ENCODE results near the gene WDR62.

Gene WDR62

DNA sequence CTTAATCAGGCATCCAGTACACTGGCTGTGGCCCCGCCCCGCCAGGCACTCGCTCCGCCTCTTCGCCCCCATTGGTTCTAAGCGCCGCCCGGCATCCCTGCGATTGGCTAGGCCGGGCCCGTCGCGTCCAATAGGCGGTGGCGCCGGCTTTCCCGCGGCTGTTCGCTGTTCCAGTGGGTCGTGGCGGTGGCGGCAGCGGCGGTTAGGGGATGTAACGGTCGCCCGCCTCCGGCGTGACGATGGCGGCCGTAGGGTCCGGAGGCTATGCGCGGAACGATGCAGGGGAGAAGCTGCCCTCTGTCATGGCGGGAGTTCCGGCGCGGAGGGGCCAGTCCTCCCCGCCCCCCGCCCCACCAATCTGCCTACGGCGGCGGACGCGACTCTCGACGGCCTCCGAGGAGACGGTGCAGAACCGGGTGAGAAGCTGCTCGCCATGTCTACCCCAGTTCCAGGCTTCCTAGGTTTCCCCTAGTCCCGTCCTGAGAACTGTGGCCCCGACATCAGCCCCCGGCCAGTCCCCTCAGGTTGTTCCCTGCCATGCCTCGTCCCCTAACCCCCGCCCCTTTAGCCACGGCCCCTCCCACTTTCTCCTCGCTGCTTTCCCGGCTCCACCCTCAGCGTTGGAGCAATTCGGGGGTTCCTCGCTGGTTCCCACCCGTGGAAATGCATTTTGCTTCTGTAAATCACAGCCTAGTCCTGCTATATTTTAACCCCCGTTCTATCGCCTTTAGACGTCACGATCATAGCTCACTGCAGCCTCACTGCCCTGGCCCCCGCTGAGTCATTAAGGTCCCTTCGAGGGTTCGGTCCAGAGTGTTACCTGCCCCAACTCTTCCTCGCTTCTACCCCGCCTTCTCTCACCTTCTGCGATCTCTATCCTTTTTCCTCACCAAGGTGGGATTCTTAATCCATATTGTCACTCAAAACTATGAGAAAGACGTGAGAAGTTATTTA, at the start of gene WDR62:
WDR62 (plus strand) TSS at position 165 of the 954 bp plus-strand sequence; CDS start at position 240, 75 bp downstream.
- DNase-seq = peak; percentile 97

DNA sequence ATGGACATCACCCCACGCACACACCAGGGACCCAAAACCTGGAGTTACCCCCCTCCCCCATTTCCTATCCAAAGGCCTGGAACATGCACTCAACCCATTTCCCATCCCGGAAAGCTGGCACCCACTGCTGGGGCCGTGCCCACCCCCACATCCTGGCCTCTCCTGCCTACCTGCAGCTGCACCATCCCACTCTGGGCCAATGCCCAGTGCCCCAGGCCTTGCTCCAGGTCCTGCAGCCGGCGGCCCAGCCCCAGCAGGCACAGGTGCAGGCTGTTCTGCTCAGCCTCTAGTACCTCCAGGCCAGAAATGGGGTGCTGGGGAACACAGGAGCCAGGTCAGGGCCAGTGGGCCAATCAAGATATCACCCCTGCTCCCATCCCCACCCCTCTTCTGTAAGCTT, 47.7 kb upstream of the WDR62 start:
- DNase-seq = no peak

GRCh38 chr19:36008336-36008978, 46.2 kb upstream of the WDR62 start, which contains the start of gene SYNE4:
Gene SYNE4 (minus strand): TSS chr19:36008813. CDS start chr19:36008681, 132 bp downstream.
- no peak for DNase-seq

GRCh38 chr19:36009220-36009619, 45.5 kb upstream of the WDR62 start:
- DNase-seq = peak; percentile 55

GRCh38 chr19:36009633-36010379, 44.9 kb upstream of the WDR62 start:
- no peak for DNase-seq

DNA sequence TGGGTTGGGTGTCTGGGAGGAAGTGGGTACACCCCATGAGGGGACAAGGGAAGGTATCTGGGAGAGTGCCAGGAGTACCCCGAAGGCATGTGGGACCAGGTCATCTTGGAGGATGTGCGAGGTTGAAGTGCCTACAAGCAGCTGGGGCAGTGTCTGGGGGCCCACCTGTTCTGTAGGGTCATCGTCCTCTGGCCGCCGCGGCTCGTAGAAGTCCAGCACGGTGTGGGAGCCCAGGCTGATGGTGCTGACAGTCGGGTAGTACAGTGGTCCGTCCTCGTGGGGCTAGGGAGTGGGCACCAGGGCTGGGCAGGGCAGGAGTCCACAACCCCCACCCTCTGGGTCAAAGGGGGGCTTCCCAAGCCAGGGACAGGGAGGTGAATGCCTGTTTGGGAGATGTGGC, 44.3 kb upstream of the WDR62 start:
- no peak for DNase-seq

DNA sequence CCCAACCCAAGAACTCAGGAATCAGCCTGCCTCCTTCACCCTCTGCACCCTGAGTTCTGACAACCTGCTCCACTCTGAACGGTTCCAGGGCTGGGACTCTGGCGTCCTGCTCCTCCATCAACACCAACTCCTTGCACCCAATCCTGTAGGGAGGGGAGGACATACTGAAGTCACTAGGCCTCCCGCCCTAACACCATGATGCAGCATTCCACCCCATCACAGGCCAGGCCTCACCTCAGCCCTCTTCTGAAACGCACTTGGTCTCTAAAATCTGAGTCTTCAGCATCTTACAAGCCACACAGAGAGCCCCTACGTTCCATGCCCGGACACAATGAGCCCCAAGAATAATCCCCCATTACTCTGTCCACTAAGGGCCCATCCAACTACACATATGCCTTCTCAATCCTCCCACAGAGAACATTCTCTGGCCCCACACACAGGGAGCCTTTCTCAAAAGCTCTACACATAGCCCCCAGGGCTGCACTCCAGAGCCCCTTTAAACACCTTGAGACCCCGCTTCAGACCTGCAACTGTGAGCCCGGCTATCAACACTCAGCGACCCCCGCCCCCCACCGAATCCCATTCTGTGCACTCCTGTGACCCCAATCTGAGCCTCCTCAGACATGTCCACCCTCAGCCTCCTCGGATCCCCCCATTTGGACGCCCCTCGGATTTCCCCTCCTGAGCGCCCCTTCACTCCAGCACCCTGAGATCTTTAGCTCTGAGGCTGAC, 41.3 kb upstream of the WDR62 start:
- DNase-seq = no peak

DNA sequence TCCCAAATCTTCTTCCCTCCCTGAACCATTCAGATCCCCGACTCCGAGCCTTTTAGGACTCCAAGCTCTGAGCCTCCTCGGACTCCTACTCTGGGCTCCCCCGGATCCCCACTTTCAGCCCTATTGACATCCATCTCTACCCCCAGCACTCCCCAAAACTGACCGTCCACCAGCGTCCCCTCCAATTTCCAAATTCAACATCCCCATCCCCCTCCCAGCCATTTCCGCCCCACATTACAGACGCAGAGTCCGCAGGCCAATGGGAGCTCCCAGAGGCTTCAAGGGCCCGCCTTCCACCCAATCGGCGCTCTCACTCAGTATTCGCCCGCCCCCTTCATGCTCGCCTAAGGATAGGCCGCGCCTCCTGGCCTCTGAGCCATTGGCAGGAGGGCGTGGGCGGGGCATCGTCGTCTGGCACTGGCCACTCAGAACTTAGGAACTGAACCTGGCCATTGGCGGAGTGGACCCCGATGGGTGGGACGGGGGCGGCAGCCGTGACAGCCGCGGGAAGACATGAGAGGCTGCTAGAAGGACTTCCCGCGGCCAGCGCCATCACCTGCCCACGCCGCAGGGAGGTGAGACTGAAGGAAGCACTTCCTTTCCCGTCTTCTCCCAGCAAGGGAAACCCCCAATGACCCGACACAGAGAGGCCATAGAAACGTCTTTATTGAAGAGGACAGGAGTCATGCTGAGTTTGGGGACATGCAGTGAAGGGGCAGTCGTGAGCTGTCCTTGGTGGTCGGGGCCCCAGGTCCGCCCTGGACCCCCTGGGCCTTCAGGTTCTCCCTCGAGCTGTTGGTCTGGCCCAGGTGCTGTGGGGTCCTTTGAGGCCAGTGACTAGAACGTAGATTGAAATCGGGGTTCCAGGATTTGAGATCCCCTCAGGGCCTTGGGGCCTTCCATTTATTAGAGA, 40.4 kb upstream of the WDR62 start, which contains the start of gene ALKBH6:
ALKBH6 (minus strand) TSS at position 202 of the 913 bp plus-strand sequence. CDS start 816 bp downstream, outside the sequence.
- peak; percentile 98 for DNase-seq

GRCh38 chr19:36019061-36019670, 35.5 kb upstream of the WDR62 start:
- no peak for DNase-seq

- DNase-seq = no peak
Measured at GRCh38 chr19:36023432-36023831, 31.3 kb upstream of the WDR62 start.

DNA sequence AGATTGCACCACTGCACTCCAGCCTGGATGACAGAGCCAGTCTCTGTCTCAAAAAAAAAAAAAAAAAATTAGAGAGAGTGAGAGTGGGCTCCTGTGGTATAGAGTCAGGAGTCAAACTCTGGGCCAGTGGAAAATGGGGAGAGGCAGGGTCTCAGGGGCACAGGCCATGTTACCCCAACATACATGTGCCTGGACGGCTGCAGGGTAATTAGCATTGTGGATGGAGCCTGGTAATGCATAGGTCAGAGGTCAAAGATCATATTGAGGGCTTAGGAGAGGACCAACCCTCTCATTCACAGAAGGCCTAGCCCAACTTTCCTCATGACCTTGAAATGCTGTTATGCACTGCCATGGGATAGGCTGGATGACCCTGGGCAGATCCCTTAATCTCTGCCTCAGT, 29.2 kb upstream of the WDR62 start:
- DNase-seq = no peak

- DNase-seq = no peak
Measured at GRCh38 chr19:36026091-36026876, 28.4 kb upstream of the WDR62 start.

DNA sequence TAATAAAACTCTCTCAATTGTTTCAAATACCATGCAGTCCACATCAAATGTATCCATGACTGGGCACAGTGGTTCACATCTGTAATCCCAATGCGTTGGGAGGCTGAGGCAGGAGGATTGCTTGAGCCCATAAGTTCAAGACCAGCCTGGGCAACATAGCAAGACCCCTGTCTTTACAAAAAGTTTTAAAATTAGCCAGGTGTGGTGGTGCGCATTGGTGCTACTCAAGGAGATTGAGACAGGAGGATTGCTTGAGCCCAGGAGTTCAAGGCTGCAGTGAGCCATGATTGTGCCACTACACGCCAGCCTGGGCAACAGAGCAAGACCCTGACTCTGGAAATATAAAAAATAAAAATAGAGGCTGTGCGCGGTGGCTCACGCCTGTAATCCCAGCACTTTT, 27.0 kb upstream of the WDR62 start:
- no peak for DNase-seq

GRCh38 chr19:36028313-36029041, 26.2 kb upstream of the WDR62 start:
- DNase-seq = no peak

- no peak for DNase-seq
Measured at GRCh38 chr19:36030264-36031148, 24.2 kb upstream of the WDR62 start.

DNA sequence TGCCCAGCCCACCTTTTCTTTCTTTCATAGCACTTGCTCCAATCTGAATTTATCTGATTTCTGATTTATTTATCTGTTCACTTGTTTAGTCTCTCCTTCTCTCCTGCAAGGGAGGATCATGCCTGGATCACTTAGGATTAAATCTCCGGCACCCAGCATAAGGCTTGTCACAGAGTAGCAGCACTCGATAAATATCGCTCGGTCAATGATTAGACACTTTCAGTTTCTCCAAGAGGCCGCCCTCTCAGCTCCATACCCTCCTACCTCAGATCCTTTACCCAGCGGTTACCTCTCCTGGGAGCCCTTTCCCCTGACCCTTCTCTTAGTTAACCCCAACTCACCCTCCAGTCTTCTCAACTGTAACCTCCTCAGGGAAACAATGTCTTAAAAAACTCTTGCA, 23.4 kb upstream of the WDR62 start:
- no peak for DNase-seq

- DNase-seq = peak; percentile 59
Measured at GRCh38 chr19:36032251-36033104, 22.2 kb upstream of the WDR62 start, which contains the start of gene CLIP3. Gene CLIP3 (minus strand): TSS chr19:36032873. CDS start chr19:36032357, 516 bp downstream.

Data from activated T-cell treated with anti-CD3 and anti-CD28 coated beads, Interleukin-2, amount 50 U/mL, for 1 hour (primary cell).